Common myeloid progenitor, CD34-positive (primary cell): ENCODE data around the gene TBC1D22A.

Experiments
- CTCF ChIA-PET: fragments of 350-600 bp; sonication (Branson Sonifier 250); formaldehyde crosslinking; loops from one replicate; lab custom pipeline; 2021; ENCODE audit warnings: antibody characterized with exemption; lab: Charles Lee
- POLR2A ChIA-PET: fragments of 350-600 bp; sonication (Branson Sonifier 250); formaldehyde crosslinking; loops from one replicate; lab custom pipeline; 2021; ENCODE audit warnings: antibody characterized with exemption; lab: Charles Lee
- DNase-seq, 3 donors: peaks; one replicate each; pipeline versions ENCODE4 v3.0.0 to v3.0.0-alpha.2; 2013
- H3K27ac ChIP-seq, 2 experiments: 1 replicate in 1 of 2; 2 replicates in 1 of 2; pipeline ENCODE4 v1.7.0; 2013; ENCODE audit warnings: inconsistent platforms in 2 of 2, low read length in 2 of 2, mild to moderate bottlenecking in 2 of 2, low read depth in 1 of 2, moderate library complexity in 1 of 2; ENCODE audit not compliant: severe bottlenecking in 2 of 2, insufficient read depth in 1 of 2, poor library complexity in 1 of 2
- H3K27me3 ChIP-seq, 5 experiments: replicated peaks in 2 of 5; 1 replicate in 3 of 5; 2 replicates in 2 of 5; pipeline versions ENCODE4 v1.6.1 to v1.7.0; 2013; ENCODE audit warnings: low read length in 4 of 5, mild to moderate bottlenecking in 2 of 5, moderate library complexity in 2 of 5, inconsistent platforms in 1 of 5; ENCODE audit not compliant: insufficient read depth in 5 of 5, control insufficient read depth in 4 of 5
- H3K36me3 ChIP-seq, 4 experiments: 1 replicate in 2 of 4; 2 replicates in 2 of 4; pipeline versions ENCODE4 v1.6.1 to v1.7.0; 2013; ENCODE audit warnings: low read length in 3 of 4, control low read depth in 1 of 4, mild to moderate bottlenecking in 1 of 4; ENCODE audit not compliant: control insufficient read depth in 4 of 4, insufficient read depth in 4 of 4
- H3K4me1 ChIP-seq, 4 experiments: 1 replicate in 3 of 4; 2 replicates in 1 of 4; pipeline versions ENCODE4 v1.6.1 to v1.7.1; 2013; ENCODE audit warnings: low read length in 3 of 4, mild to moderate bottlenecking in 3 of 4, control low read depth in 1 of 4, inconsistent platforms in 1 of 4, moderate library complexity in 1 of 4; ENCODE audit not compliant: control insufficient read depth in 4 of 4, insufficient read depth in 4 of 4; ENCODE audit errors: control extremely low read depth in 1 of 4
- H3K4me3 ChIP-seq, 7 experiments: 1 replicate in 4 of 7; 2 replicates in 3 of 7; pipeline versions ENCODE4 v1.5.1 to v1.7.0; 2013; ENCODE audit warnings: mild to moderate bottlenecking in 7 of 7, low read length in 6 of 7, moderate library complexity in 6 of 7, inconsistent platforms in 2 of 7, low read depth in 2 of 7, control low read depth in 1 of 7; ENCODE audit not compliant: insufficient read depth in 4 of 7, control insufficient read depth in 1 of 7; ENCODE audit errors: extremely low read depth in 1 of 7
- H3K9me3 ChIP-seq, 5 experiments: 1 replicate in 4 of 5; 2 replicates in 1 of 5; pipeline versions ENCODE4 v1.6.1 to v1.7.1; 2013; ENCODE audit warnings: low read length in 4 of 5, mild to moderate bottlenecking in 2 of 5, inconsistent platforms in 1 of 5, low read depth in 1 of 5, moderate library complexity in 1 of 5; ENCODE audit not compliant: control insufficient read depth in 4 of 5, insufficient read depth in 2 of 5; ENCODE audit errors: control extremely low read depth in 1 of 5
- WGBS: methylation state at CpG from one replicate; pipeline ENCODE4 v1.1.5; 2013; ENCODE audit not compliant: insufficient coverage; 5-methylcytosine and 5-hydroxymethylcytosine counted together

TBC1D22A gene

GRCh38 chr22:47155131-47155885, 392.9 kb downstream of the TBC1D22A start:
- ChIA-PET CTCF (interaction anchor here (0.6 kb wide), 1 partner anchor 124 kb away, joined by 4 read pairs; no protein-coding TSS in a partner anchor), POLR2A (no interaction called here)
- WGBS = 98% methylated on average over 26 of the region's 31 CpGs
- peaks cover 0 to 7% (median 2%) of the 10 kb centered on the region in 4 experiments for H3K36me3 ChIP-seq
- H3K9me3 ChIP-seq = peaks cover 0 to 2% (median 0%) of the 10 kb centered on the region in 5 experiments
- H3K4me1 ChIP-seq = peaks cover 0 to 21% (median 5%) of the 10 kb centered on the region in 4 experiments
- no peak for DNase-seq
- H3K27me3 ChIP-seq = no peaks in the 10 kb centered on the region
- no peak overlapping the region for H3K4me3 ChIP-seq
- H3K27ac ChIP-seq = no peak overlapping the region

GRCh38 chr22:47155912-47156311, 393.5 kb downstream of the TBC1D22A start:
- Histone ChIP-seq H3K4me1 (peaks cover 0 to 15% (median 5%) of the 10 kb centered on the region in 4 experiments), H3K4me3 (no peak overlapping the region), H3K36me3 (peaks cover 0 to 7% (median 2%) of the 10 kb centered on the region in 4 experiments), H3K27me3 (no peaks in the 10 kb centered on the region), H3K9me3 (peaks cover 0 to 2% (median 0%) of the 10 kb centered on the region in 5 experiments), H3K27ac (no peak overlapping the region)
- no peak for DNase-seq
- ChIA-PET CTCF (no interaction called here), POLR2A (interaction anchor here (0.7 kb wide), 1 partner anchor 18 kb away, joined by 3 read pairs; no protein-coding TSS in a partner anchor)
- 100% methylated on average over 6 of the region's 9 CpGs for WGBS

- no peak overlapping the region for H3K4me3 ChIP-seq
- peaks cover 0 to 2% (median 0%) of the 10 kb centered on the region in 5 experiments for H3K9me3 ChIP-seq
- no peak for DNase-seq
- WGBS = 95% methylated on average over 18 of the region's 25 CpGs
- ChIA-PET CTCF (no interaction called here), POLR2A (interaction anchor here (0.7 kb wide), 1 partner anchor 18 kb away, joined by 3 read pairs; no protein-coding TSS in a partner anchor)
- no peak overlapping the region for H3K27ac ChIP-seq
- peaks cover 0 to 7% (median 2%) of the 10 kb centered on the region in 4 experiments for H3K36me3 ChIP-seq
- no peaks in the 10 kb centered on the region for H3K27me3 ChIP-seq
- peaks cover 0 to 9% (median 1%) of the 10 kb centered on the region in 4 experiments for H3K4me1 ChIP-seq
Observed at GRCh38 chr22:47156352-47157092, 394.1 kb downstream of the TBC1D22A start.

GRCh38 chr22:47157093-47157420, 394.6 kb downstream of the TBC1D22A start:
- Histone ChIP-seq H3K27ac (no peak overlapping the region), H3K4me1 (peaks cover 0 to 4% (median 0%) of the 10 kb centered on the region in 4 experiments), H3K9me3 (peaks cover 0 to 2% (median 0%) of the 10 kb centered on the region in 5 experiments), H3K27me3 (no peaks in the 10 kb centered on the region), H3K36me3 (peaks cover 0 to 7% (median 2%) of the 10 kb centered on the region in 4 experiments), H3K4me3 (no peak overlapping the region)
- ChIA-PET POLR2A (no interaction called here), CTCF (no interaction called here)
- no peak for DNase-seq
- 92% methylated on average over 11 of the region's 15 CpGs for WGBS

- POLR2A ChIA-PET = no interaction called here
- 96% methylated on average over 34 of the region's 37 CpGs for WGBS
Observed at GRCh38 chr22:47157486-47158270, 395.2 kb downstream of the TBC1D22A start.

GRCh38 chr22:47158457-47158856, 396.0 kb downstream of the TBC1D22A start:
- Histone ChIP-seq H3K9me3 (no peaks in the 10 kb centered on the region), H3K4me1 (no peaks in the 10 kb centered on the region), H3K27me3 (no peaks in the 10 kb centered on the region), H3K27ac (no peak overlapping the region), H3K4me3 (no peak overlapping the region), H3K36me3 (peaks cover 0 to 7% (median 2%) of the 10 kb centered on the region in 4 experiments)
- 93% methylated on average over 6 of the region's 11 CpGs for WGBS
- ChIA-PET POLR2A (no interaction called here), CTCF (no interaction called here)
- DNase-seq = no peak

More at GRCh38 chr22:47157486-47158270, 395.2 kb downstream of the TBC1D22A start:
- Histone ChIP-seq H3K36me3 (peaks cover 0 to 7% (median 2%) of the 10 kb centered on the region in 4 experiments), H3K27me3 (no peaks in the 10 kb centered on the region), H3K27ac (no peak overlapping the region), H3K9me3 (peaks cover 0 to 2% (median 0%) of the 10 kb centered on the region in 5 experiments), H3K4me1 (no peaks in the 10 kb centered on the region), H3K4me3 (no peak overlapping the region)
- CTCF ChIA-PET = no interaction called here
- no peak for DNase-seq
